22Rv1 (cell line): Measurements from ENCODE around the gene ITPR3.

Experiments used
- H3K27ac ChIP-seq: fragments of 450-650 bp; 2 replicates; pipeline ENCODE4 v1.5.1; 2017
- ZFX ChIP-seq: fragments of 450-650 bp; IDR thresholded peaks from 2 replicates; pipeline ENCODE4 v1.6.1; 2017; ENCODE audit warnings: antibody characterized with exemption, borderline replicate concordance
- TF ChIP-seq, protein P1 (sequence below): fragments of 450-650 bp; IDR thresholded peaks from 2 replicates; pipeline ENCODE4 v1.5.1; 2017; ENCODE audit warnings: mild to moderate bottlenecking

The ITPR3 gene

GRCh38 chr6:33693186-33694105, 72.3 kb downstream of the ITPR3 start:
- H3K27ac ChIP-seq, result peak overlapping the region; percentile 22; the same call in 1 of the 2 replicates
- TF ChIP-seq, protein P1, sequence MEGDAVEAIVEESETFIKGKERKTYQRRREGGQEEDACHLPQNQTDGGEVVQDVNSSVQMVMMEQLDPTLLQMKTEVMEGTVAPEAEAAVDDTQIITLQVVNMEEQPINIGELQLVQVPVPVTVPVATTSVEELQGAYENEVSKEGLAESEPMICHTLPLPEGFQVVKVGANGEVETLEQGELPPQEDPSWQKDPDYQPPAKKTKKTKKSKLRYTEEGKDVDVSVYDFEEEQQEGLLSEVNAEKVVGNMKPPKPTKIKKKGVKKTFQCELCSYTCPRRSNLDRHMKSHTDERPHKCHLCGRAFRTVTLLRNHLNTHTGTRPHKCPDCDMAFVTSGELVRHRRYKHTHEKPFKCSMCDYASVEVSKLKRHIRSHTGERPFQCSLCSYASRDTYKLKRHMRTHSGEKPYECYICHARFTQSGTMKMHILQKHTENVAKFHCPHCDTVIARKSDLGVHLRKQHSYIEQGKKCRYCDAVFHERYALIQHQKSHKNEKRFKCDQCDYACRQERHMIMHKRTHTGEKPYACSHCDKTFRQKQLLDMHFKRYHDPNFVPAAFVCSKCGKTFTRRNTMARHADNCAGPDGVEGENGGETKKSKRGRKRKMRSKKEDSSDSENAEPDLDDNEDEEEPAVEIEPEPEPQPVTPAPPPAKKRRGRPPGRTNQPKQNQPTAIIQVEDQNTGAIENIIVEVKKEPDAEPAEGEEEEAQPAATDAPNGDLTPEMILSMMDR, result no peak
- TF ChIP-seq ZFX, result no peak

GRCh38 chr6:33694401-33694931, 73.3 kb downstream of the ITPR3 start:
- TF ChIP-seq, protein P1, result no peak
- H3K27ac ChIP-seq, result peak overlapping the region; percentile 22; the same call in 1 of the 2 replicates

DNA sequence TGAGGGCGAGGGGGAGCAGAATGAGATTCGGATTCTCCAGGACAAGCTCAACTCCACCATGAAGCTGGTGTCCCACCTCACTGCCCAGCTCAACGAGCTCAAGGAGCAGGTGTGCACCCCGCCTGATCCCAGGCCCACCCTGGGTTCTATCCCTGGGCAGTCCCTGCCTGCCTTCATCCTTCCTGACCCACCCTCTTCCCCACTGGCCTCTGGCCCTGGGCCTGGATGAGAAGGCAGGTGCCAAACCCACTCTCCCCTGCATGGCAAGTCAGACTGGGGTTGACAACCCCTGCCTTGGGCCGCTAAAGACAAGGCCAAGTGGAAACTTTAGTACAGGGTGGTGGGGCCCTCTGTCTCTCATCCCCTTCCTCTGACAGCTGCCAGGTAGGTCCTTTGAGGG, 73.9 kb downstream of the ITPR3 start:
- no peak for TF ChIP-seq ZFX
- TF ChIP-seq, protein P1, result no peak
- peak overlapping the region; percentile 22; the same call in 1 of the 2 replicates for H3K27ac ChIP-seq

DNA sequence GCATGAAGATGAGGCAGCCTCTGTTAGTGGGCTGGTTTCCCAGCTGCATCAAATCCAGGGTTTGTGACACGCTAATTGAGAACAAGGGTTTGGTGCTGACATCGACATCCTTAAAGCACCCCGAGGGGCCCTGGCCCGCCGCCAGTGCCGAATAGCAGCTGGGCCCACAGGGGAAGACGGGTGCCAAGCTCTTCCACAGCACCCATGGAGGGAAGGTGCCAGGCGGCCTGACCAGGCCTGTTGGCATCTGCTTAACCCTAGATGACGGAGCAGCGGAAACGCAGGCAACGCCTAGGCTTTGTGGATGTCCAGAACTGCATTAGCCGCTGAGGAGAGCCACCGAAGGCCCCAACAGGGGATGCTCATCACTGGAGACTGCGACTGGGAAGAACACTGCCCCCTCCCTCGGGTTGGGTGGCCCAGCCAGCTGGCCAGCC, 74.3 kb downstream of the ITPR3 start:
- TF ChIP-seq ZFX, result no peak
- TF ChIP-seq, protein P1, result no peak
- H3K27ac ChIP-seq, result no peak overlapping the region; the same call in 1 of the 2 replicates

GRCh38 chr6:33696076-33696475, 75.0 kb downstream of the ITPR3 start:
- TF ChIP-seq ZFX, result no peak
- TF ChIP-seq, protein P1, result no peak
- peak overlapping the region; percentile 34 for H3K27ac ChIP-seq

- no peak for TF ChIP-seq ZFX
- TF ChIP-seq, protein P1, result no peak
Measured at GRCh38 chr6:33696548-33697518, 75.7 kb downstream of the ITPR3 start.

More at GRCh38 chr6:33696548-33697518, 75.7 kb downstream of the ITPR3 start:
- H3K27ac ChIP-seq, result peak overlapping the region; percentile 34
